Thyroid gland (tissue), 4 donors: ENCODE results near the gene CSTPP1. TPM values are rescaled to one million over a fixed set of nuclear protein-coding genes. Genes with fewer than 3 reads are reported as not detected.

Experiments
- DNase-seq, 2 donors: peaks; one replicate each; pipeline ENCODE4 v3.0.0-alpha.2; 2019
- H3K27ac ChIP-seq, 3 donors: fragments of 200-600 bp; sonication (generic); 1 replicate in 2 of 3; 2 replicates in 1 of 3; pipeline ENCODE4 v1.5.1; 2016 to 2019; ENCODE audit warnings: mild to moderate bottlenecking in 1 of 3, moderate library complexity in 1 of 3
- H3K27me3 ChIP-seq: fragments of 200-600 bp; sonication (generic); one replicate; pipeline ENCODE4 v1.5.1; 2019
- H3K36me3 ChIP-seq, 2 donors: fragments of 200-600 bp; sonication (generic); one replicate each; pipeline ENCODE4 v1.5.1; 2016 to 2019
- H3K4me1 ChIP-seq, 2 donors: fragments of 200-600 bp; sonication (generic); one replicate each; pipeline ENCODE4 v1.5.1; 2017 to 2019
- H3K4me3 ChIP-seq, 3 donors: fragments of 200-600 bp; sonication (generic); replicated peaks in 1 of 3; 1 replicate in 2 of 3; 2 replicates in 1 of 3; pipeline ENCODE4 v1.5.1; 2016; ENCODE audit warnings: mild to moderate bottlenecking in 1 of 3
- H3K9me3 ChIP-seq: fragments of 200-600 bp; sonication (generic); one replicate; pipeline ENCODE4 v1.5.1; 2017
- CTCF ChIP-seq, 6 experiments: fragments of 200-600 bp in 3 of 6; fragments of 450-650 bp in 3 of 6; sonication (generic) in 3 of 6; IDR thresholded peaks; one replicate each; pipeline ENCODE4 v1.5.1; 2016 to 2019; ENCODE audit warnings: antibody characterized with exemption in 6 of 6, mild to moderate bottlenecking in 2 of 6, inconsistent platforms in 1 of 6, moderate library complexity in 1 of 6
- POLR2A ChIP-seq, 2 donors: fragments of 450-650 bp; IDR thresholded peaks; one replicate each; pipeline ENCODE4 v1.6.1; 2017; ENCODE audit warnings: antibody characterized with exemption in 2 of 2, mild to moderate bottlenecking in 2 of 2, moderate library complexity in 1 of 2
- WGBS, 2 donors: methylation state at CpG; one replicate each; pipeline ENCODE4 v1.1.5; 2017; 5-methylcytosine and 5-hydroxymethylcytosine counted together
- intact Hi-C: fragments of 100-400 bp; cut with DNase I; formaldehyde crosslinking; loops from one replicate; pipeline ENCODE4 v1.15.1; 2023
- total RNA-seq, 4 donors: library from RNA; depleted of rRNA; stranded (reverse); fragments of >200 nt; gene quantifications; one replicate each; pipeline ENCODE4 v1.2.3, GENCODE V29; 2016

The CSTPP1 gene
- total RNA-seq, 4 donors from 2014 or later = 29.4 to 65.8 (median 45.7) TPM

GRCh38 chr11:47161890-47162289 lies 225.3 kb downstream of the CSTPP1 start:
- no peaks in the 10 kb centered on the region for H3K4me1 ChIP-seq
- 69 to 73% methylated on average over 4 to 9 of the region's 9 CpGs for WGBS, 2 donors
- TF ChIP-seq CTCF (IDR thresholded peaks at IDR 0.05) = no peak
- TF ChIP-seq POLR2A (IDR thresholded peaks at IDR 0.05) = no peak
- no peak for DNase-seq
- H3K27ac ChIP-seq = no peak overlapping the region
- no peaks in the 10 kb centered on the region for H3K9me3 ChIP-seq
- no peaks in the 10 kb centered on the region for H3K27me3 ChIP-seq
- H3K36me3 ChIP-seq = peaks cover 32 to 35% of the 10 kb centered on the region in 2 donors
- H3K4me3 ChIP-seq = no peak overlapping the region
- intact Hi-C loops = loop anchor here (5.0 kb wide), 1 partner anchor 195 kb away; no protein-coding TSS in a partner anchor

GRCh38 chr11:47162426-47162825 lies 225.9 kb downstream of the CSTPP1 start:
- no peak for DNase-seq
- peaks cover 36 to 41% of the 10 kb centered on the region in 2 donors for H3K36me3 ChIP-seq
- no peak overlapping the region for H3K27ac ChIP-seq
- TF ChIP-seq CTCF (IDR thresholded peaks at IDR 0.05) (no peak), POLR2A (IDR thresholded peaks at IDR 0.05) (no peak)
- H3K4me3 ChIP-seq = no peak overlapping the region
- no peaks in the 10 kb centered on the region for H3K4me1 ChIP-seq
- intact Hi-C loops = loop anchor here (5.0 kb wide), 1 partner anchor 195 kb away; no protein-coding TSS in a partner anchor
- H3K27me3 ChIP-seq = no peaks in the 10 kb centered on the region
- no peaks in the 10 kb centered on the region for H3K9me3 ChIP-seq
- WGBS, 2 donors = 76 to 92% methylated on average over 5 of the region's 5 CpGs

- Histone ChIP-seq H3K9me3 (no peaks in the 10 kb centered on the region), H3K4me1 (no peaks in the 10 kb centered on the region), H3K27ac (no peak overlapping the region), H3K36me3 (peaks cover 43 to 48% of the 10 kb centered on the region in 2 donors), H3K4me3 (no peak overlapping the region), H3K27me3 (no peaks in the 10 kb centered on the region)
- TF ChIP-seq POLR2A (IDR thresholded peaks at IDR 0.05) = no peak
- no peak for TF ChIP-seq CTCF (IDR thresholded peaks at IDR 0.05)
- WGBS, 2 donors = 66% methylated on average over 3 of the region's 3 CpGs
- intact Hi-C loops = loop anchor here (5.0 kb wide), 1 partner anchor 194 kb away; no protein-coding TSS in a partner anchor
- DNase-seq = no peak
These were observed 226.6 kb downstream of the CSTPP1 start for GRCh38 chr11:47163193-47163592.

GRCh38 chr11:47163898-47164297 lies 227.3 kb downstream of the CSTPP1 start:
- TF ChIP-seq CTCF (IDR thresholded peaks at IDR 0.05) = no peak
- no peak for TF ChIP-seq POLR2A (IDR thresholded peaks at IDR 0.05)
- WGBS, 2 donors = 86 to 87% methylated on average over 15 of the region's 15 CpGs
- H3K27me3 ChIP-seq = no peaks in the 10 kb centered on the region
- H3K36me3 ChIP-seq = peaks cover 49 to 55% of the 10 kb centered on the region in 2 donors
- no peak for DNase-seq
- no peaks in the 10 kb centered on the region for H3K9me3 ChIP-seq
- no peak overlapping the region for H3K4me3 ChIP-seq
- H3K27ac ChIP-seq = no peak overlapping the region
- no peaks in the 10 kb centered on the region for H3K4me1 ChIP-seq
- intact Hi-C loops = loop anchor here (5.0 kb wide), 1 partner anchor 193 kb away; no protein-coding TSS in a partner anchor

- no peaks in the 10 kb centered on the region for H3K27me3 ChIP-seq
- no peak overlapping the region for H3K4me3 ChIP-seq
- no peaks in the 10 kb centered on the region for H3K4me1 ChIP-seq
- no peaks in the 10 kb centered on the region for H3K9me3 ChIP-seq
- intact Hi-C loops = loop anchor here (5.0 kb wide), 1 partner anchor 193 kb away; no protein-coding TSS in a partner anchor
- 67 to 72% methylated on average over 2 to 4 of the region's 4 CpGs for WGBS, 2 donors
- no peak for DNase-seq
- peaks cover 54 to 55% of the 10 kb centered on the region in 2 donors for H3K36me3 ChIP-seq
- TF ChIP-seq CTCF (IDR thresholded peaks at IDR 0.05) (no peak), POLR2A (IDR thresholded peaks at IDR 0.05) (no peak)
- no peak overlapping the region for H3K27ac ChIP-seq
These were observed 227.8 kb downstream of the CSTPP1 start for GRCh38 chr11:47164321-47164720.
